NCI-H524 (cell line): ENCODE data around the gene ADGRF5.

Experiments used
- DNase-seq, 2 experiments: peaks; one replicate each; lab custom pipeline; 2025; lab: John Stamatoyannopoulos, UW

Gene ADGRF5

DNA sequence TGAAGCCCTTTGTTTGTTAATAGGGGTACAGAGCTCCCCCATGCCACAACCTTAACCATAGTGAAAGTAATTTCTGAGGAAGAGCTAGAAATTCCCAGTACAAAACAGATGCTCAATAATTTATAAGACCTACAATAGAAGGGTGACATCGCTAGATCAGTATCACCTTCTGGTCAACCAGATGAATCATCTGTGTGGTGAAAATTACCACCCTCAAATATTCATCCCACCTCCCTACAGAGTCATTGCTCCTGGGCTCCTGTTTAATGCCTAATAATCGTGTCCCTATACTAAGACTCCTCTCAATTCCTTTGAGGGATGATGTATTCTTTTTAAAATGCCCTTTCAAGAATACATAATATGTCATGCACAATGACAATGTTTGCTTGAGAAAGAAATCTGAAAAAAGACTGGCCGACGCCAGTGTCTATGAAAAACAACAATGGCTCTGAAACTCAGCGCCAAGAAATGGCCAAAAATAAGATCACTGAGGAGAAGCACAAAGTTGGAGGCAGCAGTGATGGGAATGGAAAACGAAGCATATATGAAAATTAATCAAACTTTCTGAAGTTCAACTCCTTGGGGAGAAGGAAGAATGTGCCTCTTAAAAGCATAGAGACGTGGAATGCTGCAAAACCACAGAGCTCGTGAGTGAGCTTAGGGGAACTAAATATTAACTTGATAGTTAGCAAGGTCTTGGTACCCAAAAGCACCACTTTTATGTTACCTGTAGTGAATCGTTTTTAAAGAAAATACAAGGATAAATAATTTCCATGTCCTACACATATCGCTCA, 11.0 kb upstream of the ADGRF5 start:
- no peak for DNase-seq

- no peak for DNase-seq
These were observed 9.7 kb upstream of the ADGRF5 start for GRCh38 chr6:46931416-46931815.

DNA sequence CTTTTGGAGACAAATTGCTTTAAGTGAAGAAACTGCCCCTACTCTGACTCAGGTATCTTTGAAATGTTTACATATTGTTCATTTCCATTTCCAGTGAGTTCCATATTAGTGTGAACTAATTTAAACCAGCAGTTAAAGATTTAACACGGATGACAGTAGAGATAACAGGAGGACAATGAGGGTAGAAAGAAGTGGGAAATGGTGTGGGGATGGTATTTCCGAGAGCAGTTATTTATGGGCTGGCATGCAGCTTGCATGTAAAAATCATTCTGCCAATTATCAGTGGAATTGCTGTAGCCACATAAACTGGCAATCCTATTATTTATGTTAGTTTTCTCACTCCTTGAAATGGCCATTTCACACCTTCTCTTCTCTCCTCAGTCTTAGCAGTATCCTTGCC, 8.6 kb upstream of the ADGRF5 start:
- no peak for DNase-seq

DNA sequence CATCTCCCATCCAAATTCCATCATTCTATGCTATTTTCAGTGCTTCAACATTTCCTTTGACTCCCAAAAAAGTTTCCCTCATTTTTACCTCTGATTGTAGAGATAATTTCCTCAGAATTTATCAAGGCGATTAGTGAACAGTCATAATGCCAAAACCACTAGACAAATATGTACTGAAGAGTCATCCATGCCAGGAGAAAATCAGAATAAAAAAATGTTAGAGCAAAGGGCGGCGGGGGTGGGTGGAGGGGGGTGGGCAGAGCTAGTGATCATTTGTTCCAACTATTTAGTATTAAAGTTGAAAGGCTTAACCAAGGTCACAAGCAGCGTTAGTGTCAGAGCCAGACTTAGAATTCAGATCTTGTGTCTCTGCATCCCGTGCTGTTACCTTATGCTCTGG, 5.3 kb upstream of the ADGRF5 start:
- DNase-seq = no peak

DNA sequence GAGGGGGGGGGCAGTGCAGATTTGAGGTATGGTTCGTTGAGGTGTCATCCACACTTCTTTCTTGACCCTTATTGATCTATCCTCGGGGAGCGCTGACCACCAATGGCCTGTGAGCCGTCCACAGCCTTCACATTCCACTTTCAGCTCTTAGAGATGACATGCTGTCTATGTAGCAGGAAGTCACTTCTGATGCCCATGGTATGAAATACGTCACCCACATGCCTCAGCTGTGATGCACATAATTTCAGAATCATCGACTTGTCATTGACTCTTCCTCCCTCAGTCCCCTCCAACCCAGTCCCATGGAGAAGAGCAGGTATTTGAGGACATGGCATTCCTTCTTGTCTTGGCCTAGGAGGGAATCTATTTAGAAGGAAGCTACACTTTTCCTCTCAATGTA, 4.7 kb upstream of the ADGRF5 start:
- no peak for DNase-seq

DNA sequence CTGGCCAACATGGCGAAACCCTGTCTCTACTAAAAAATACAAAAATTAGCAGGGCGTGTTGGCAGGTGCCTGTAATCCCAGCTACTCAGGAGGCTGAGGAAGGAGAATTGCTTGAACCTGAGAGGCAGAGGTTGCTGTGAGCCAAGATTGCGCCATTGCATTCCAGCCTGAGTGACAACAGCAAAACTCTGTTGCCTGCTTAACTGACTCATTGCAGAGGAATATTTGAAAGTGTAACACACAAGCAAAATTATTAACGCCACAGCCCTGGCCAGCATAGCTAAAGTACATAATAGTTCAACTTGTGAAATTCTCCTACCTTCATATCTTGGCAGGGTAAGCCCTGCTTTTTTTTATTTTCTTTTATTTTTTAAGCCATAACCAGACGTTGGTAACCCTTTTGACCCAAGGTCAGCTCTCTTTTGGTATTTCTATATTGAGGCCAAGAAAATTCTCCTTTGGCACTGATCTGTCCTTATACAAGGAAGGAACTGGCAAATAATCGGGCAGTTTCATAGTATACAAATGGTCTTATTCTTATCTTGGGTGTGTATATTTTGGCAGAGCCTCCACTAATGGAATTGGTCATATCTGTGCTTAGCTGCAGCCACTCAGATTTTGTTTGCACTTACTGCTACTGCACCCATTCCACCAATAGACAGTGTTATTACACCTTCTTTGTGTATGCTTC, 4.0 kb upstream of the ADGRF5 start:
- no peak for DNase-seq

GRCh38 chr6:46923476-46923875, 1.7 kb upstream of the ADGRF5 start:
- no peak for DNase-seq

- no peak for DNase-seq
These were observed 679 bp downstream of the ADGRF5 start for GRCh38 chr6:46921059-46921458.

- no peak for DNase-seq
These were observed 2.9 kb downstream of the ADGRF5 start for GRCh38 chr6:46918806-46919205.

GRCh38 chr6:46917002-46917545, 4.7 kb downstream of the ADGRF5 start:
- DNase-seq = peak; percentile 74 to 86

- DNase-seq = no peak
These were observed 5.9 kb downstream of the ADGRF5 start for GRCh38 chr6:46915866-46916265.

GRCh38 chr6:46915380-46915779, 6.4 kb downstream of the ADGRF5 start:
- DNase-seq = no peak

DNA sequence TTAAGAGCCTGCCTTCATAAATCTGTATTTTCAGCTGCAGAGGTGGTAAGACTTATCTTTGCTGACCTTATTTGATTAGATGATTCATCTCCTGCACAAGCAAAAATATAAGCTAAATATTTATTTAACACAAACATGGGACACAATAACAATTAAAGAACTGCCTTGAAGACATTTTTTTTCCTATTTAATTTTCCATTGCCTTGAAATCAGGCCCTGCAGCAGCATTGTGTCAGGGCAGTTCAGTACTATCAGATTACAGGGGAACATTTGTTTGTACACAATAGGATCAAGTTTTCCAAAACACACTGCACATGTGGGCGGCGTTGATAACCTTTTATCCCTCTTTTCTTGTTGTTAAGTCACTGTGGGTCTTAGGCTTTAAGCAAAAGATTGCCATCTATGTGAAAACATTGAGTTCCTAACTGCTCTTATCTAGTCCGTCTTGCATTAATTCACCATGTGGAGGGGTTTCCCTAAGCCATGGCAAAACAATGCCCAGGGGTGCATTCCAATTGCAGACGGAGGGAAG, 7.4 kb downstream of the ADGRF5 start:
- no peak for DNase-seq

DNA sequence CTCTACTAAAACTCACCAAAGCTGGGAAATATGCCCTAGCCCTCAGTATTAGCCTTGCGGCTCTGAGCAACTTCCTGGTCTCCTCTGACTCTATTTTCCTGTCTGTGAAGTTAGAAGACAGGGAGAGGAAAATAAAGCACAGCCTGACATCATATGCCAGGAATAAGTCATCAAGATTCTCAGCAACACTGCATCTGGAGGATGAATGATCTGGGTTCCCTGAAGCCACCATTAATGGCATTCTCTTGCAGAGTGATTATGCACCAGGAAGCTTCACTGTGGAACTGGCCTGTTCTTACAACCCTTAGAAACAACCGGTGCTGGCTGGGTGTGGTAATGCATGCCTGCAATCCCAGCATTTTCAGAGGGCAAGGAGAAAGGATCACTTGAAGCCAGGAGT, 12.4 kb downstream of the ADGRF5 start:
- no peak for DNase-seq

DNA sequence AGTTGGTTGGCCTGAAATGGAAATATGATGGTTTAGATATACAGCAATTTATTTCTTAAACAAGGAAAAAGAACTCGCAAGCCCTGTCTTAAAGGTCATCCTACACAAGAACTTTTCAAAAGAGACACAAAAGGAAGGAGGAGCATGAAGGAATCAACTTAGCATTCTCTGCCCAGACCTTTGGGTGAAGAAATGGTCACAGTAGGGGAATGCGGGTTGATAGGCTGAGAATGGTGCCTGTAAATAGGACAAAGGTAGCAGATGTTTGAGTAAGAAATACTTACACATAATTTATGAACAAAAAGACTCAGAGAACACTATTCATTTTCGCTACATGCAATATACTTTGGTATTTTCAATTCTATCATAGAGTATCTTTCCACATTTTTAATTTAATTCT, 15.0 kb downstream of the ADGRF5 start:
- no peak for DNase-seq

DNA sequence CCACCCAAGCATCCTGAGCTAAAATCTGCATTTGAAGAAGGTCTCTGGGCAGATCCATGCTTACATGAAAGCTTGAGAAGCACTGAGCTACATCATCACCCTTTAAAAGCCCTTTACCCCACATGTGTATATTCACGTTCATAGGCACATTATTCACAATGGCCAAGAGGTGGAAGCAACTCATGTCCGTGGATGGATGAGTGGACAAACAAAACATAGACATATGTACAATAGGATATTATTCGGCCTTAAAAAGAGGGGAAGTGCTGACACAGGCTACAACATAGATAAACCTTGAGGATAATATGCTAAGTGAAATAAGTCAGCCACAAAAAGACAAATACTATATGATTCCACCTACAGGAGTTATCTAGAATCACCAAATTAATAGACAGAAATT, 17.6 kb downstream of the ADGRF5 start:
- no peak for DNase-seq

GRCh38 chr6:46903175-46903574, 18.6 kb downstream of the ADGRF5 start:
- DNase-seq = no peak

DNA sequence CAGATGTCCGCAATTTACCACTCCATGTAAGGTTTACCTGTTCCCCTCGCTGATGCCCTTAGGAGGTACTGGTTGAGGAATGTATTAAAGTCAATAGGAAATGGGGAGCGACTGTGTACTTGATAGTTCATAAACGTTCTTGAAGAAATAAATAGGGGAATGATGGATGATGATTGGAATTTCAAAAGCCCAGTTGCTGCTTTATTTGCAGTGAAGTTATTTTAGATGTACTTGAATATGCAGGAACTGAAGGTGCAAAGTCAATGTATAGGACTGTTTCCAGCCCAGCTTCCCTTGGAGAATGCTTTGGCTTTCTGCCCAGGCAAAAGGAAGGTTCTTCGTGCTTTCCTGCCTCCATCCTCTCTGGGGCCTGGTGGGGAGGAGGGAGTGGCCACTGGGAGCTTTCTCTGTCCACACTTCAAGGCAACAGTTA, 19.8 kb downstream of the ADGRF5 start:
- no peak for DNase-seq

DNA sequence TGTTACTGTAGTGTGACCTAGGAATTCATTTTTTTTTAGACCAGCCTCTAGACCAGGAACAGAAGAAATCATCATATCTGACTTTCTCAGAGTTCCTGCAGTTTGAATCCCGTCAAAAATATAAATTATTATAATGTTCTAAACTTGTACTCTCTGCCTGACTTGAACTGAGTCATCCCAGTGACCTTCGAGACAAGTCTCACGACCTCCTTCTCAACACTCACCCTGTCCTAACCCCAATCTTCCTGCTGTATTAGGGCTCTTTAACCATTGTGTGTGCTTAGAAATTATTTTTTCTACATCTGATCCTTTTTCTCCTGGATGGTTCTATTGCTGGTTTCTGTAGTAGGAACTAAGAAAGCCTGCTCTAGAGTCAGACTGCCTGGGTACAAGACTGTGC, 21.5 kb downstream of the ADGRF5 start:
- DNase-seq = no peak

DNA sequence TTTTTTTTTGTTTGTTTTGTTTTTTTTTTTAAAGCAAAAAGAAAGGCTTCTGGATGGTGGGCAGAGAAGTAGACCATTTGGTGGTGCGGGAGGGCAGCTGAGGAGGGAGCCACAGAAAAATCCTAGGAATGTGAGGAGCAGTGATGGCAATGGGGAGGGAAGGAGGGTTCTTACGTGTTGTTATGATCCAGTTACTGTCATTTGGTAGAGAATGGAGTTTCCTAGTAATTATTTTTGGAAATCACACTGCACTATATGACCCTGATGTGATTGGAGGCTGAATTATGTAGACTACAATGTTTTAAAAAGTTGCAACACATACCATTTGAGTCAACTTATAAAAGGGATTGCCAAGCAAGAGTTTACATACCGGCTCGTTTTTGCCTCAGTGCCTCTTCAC, 22.1 kb downstream of the ADGRF5 start:
- DNase-seq = no peak

GRCh38 chr6:46898006-46898405, 23.7 kb downstream of the ADGRF5 start:
- no peak for DNase-seq

DNA sequence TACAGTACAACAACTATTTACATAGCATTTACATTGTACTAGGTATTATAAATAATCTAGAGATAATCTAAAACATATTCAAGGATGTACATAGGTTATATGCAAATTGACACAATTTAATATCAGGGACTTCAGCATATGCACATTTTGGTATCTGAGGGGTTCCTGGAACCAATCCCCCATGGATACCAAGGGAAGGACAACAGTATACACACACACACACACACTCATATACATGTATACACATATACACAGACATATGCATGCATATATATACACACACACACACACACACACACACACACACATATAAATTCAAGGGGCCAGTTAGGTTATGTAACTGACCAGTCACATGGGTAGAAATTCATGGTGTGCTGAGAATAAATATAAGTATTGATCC, 24.9 kb downstream of the ADGRF5 start:
- DNase-seq = no peak

GRCh38 chr6:46895930-46896329, 25.8 kb downstream of the ADGRF5 start:
- DNase-seq = no peak
